T-helper 1 cell treated with Interleukin-12 subunit alpha and Interleukin-12 subunit beta and Interleukin-4 antibody, amounts not matched to agents 30 ng/mL and 1 ng/mL, for 36 hours (primary cell): ENCODE measurements around the gene LIG1. TPM values are rescaled to one million over a fixed set of nuclear protein-coding genes. Genes with fewer than 3 reads are reported as not detected.
"Not testable (repeated sequence)": the region's sequence is repeated elsewhere in the genome, so short reads cannot be mapped to it uniquely, and the experiment has no call there.

Experiments used
- intact Hi-C: fragments of 100-400 bp; cut with micrococcal nuclease; formaldehyde crosslinking; loops from one replicate; pipeline ENCODE4 v1.15.1; 2024
- total RNA-seq: library from RNA; stranded (reverse); gene quantifications from 2 replicates; pipeline ENCODE4 v1.2.3, GENCODE V29; 2022

The LIG1 gene
- total RNA-seq, 1 donor from 2014 or later = 107 TPM

- intact Hi-C loops = not testable (repeated sequence)
Measured at GRCh38 chr19:48088991-48089390, 81.2 kb downstream of the LIG1 start.

- intact Hi-C loops = no loop called here
Measured at GRCh38 chr19:48085904-48086864, 84.0 kb downstream of the LIG1 start.

GRCh38 chr19:48085076-48085475, 85.1 kb downstream of the LIG1 start:
- intact Hi-C loops = no loop called here

GRCh38 chr19:48081106-48081505, 89.0 kb downstream of the LIG1 start:
- intact Hi-C loops = no loop called here

- intact Hi-C loops = not testable (repeated sequence)
Measured at GRCh38 chr19:48070177-48070769, 99.9 kb downstream of the LIG1 start.

- intact Hi-C loops = no loop called here
Measured at GRCh38 chr19:48069435-48069834, 100.7 kb downstream of the LIG1 start.

Other genes starting within 250 kb of the LIG1 start
- not detected in 2 replicates for gene BSPH1, start 178.2 kb downstream of the LIG1 start, total RNA-seq
- gene ELSPBP1, start 175.7 kb downstream of the LIG1 start, total RNA-seq = not detected in 2 replicates
- not detected in 2 replicates for gene CABP5, start 126.3 kb downstream of the LIG1 start, total RNA-seq
- 24.9 and 31.0 TPM in 2 replicates for gene PLA2G4C, start 59.5 kb downstream of the LIG1 start, total RNA-seq
- 7.7 and 10.8 TPM in 2 replicates for gene ZSWIM9, start 336 bp upstream of the LIG1 start, total RNA-seq
- 185 and 191 TPM in 2 replicates for gene CARD8, start 85.6 kb upstream of the LIG1 start, total RNA-seq
- gene ZNF114, start 99.7 kb upstream of the LIG1 start, total RNA-seq = 0.15 TPM in 1 of 2 replicates, not detected in the other
- 449 and 464 TPM in 2 replicates for gene EMP3, start 155.2 kb upstream of the LIG1 start, total RNA-seq
- gene TMEM143, start 193.6 kb upstream of the LIG1 start, total RNA-seq = 13.6 and 14.7 TPM in 2 replicates
- gene SYNGR4, start 194.0 kb upstream of the LIG1 start, total RNA-seq = not detected in 2 replicates
- gene KDELR1, start 221.2 kb upstream of the LIG1 start, total RNA-seq = 72.6 and 74.0 TPM in 2 replicates
- 0.25 and 0.32 TPM in 2 replicates for gene GRIN2D, start 223.3 kb upstream of the LIG1 start, total RNA-seq